Ovary (tissue), 3 donors: ENCODE results near the gene SKA2.

ENCODE experiments used
- EP300 ChIP-seq: sonication (generic); formaldehyde crosslinking; IDR thresholded peaks from one replicate; pipeline ENCODE4 v1.6.1; 2017; ENCODE audit warnings: antibody characterized with exemption
- TF ChIP-seq, protein P1 (sequence below), 3 donors: fragments of 450-650 bp in 2 of 3; fragments of 200-600 bp in 1 of 3; IDR thresholded peaks; one replicate each; pipeline versions ENCODE4 v1.5.1 to v1.8.0; 2016 to 2022; ENCODE audit warnings: antibody characterized with exemption in 3 of 3, mild to moderate bottlenecking in 1 of 3
- donor health status: DM: no; HTN: no; CAD: no.

- TF ChIP-seq, protein P1, sequence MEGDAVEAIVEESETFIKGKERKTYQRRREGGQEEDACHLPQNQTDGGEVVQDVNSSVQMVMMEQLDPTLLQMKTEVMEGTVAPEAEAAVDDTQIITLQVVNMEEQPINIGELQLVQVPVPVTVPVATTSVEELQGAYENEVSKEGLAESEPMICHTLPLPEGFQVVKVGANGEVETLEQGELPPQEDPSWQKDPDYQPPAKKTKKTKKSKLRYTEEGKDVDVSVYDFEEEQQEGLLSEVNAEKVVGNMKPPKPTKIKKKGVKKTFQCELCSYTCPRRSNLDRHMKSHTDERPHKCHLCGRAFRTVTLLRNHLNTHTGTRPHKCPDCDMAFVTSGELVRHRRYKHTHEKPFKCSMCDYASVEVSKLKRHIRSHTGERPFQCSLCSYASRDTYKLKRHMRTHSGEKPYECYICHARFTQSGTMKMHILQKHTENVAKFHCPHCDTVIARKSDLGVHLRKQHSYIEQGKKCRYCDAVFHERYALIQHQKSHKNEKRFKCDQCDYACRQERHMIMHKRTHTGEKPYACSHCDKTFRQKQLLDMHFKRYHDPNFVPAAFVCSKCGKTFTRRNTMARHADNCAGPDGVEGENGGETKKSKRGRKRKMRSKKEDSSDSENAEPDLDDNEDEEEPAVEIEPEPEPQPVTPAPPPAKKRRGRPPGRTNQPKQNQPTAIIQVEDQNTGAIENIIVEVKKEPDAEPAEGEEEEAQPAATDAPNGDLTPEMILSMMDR (IDR thresholded peaks at IDR 0.05), result no peak
- TF ChIP-seq EP300, result no peak
Measured at GRCh38 chr17:59149841-59150511, 5.0 kb downstream of the SKA2 start.
